ENCODE measurements around the gene MYO5C. TPM values are rescaled to one million over a fixed set of nuclear protein-coding genes. Genes with fewer than 3 reads are reported as not detected.

MYO5C gene
- total and polyA plus RNA-seq, 2 of the 13 experiments (the other 11 are each of a cell fraction or from before 2014, with no cell fraction given), result 15.7 to 23.7 TPM

GRCh38 chr15:52295421-52296001, at the start of gene MYO5C (continued):
- TF ChIP-seq LBX2 (CRISPR knock-in tag; IDR thresholded peaks at IDR 0.05; ENCODE audit: borderline replicate concordance) (no peak; the same call in 1 of the 2 replicates), YEATS4 (CRISPR knock-in tag; IDR thresholded peaks at IDR 0.05; ENCODE audit: borderline replicate concordance) (peak; percentile 74; the same call in 1 of the 2 replicates), PHF21A (CRISPR knock-in tag; IDR thresholded peaks at IDR 0.05) (peak; percentile 80; the same call in 1 of the 2 replicates), YEATS2 (CRISPR knock-in tag; IDR thresholded peaks at IDR 0.05; ENCODE audit: borderline replicate concordance) (peak; percentile 46; the same call in 1 of the 2 replicates), PLSCR1 (CRISPR knock-in tag; IDR thresholded peaks at IDR 0.05; ENCODE audit: borderline replicate concordance) (no peak), GATA4 (IDR thresholded peaks at IDR 0.05; ENCODE audit: borderline replicate concordance, low read depth) (no peak), PHB2 (IDR thresholded peaks at IDR 0.05; ENCODE audit: partially characterized antibody) (no peak), ZSCAN9 (CRISPR knock-in tag; IDR thresholded peaks at IDR 0.05; ENCODE audit: borderline replicate concordance) (peak; percentile 70; the same call in 1 of the 2 replicates), ZNF737 (CRISPR knock-in tag; IDR thresholded peaks at IDR 0.05; ENCODE audit: borderline replicate concordance) (no peak), ZNF12 (CRISPR knock-in tag; IDR thresholded peaks at IDR 0.05) (no peak), ZNF142 (CRISPR knock-in tag; IDR thresholded peaks at IDR 0.05) (0 out of 2 replicates have a peak, but pooled peaks have one; percentile 62), IRF2 (CRISPR knock-in tag; IDR thresholded peaks at IDR 0.05) (peak; percentile 61; the same call in 1 of the 2 replicates), PHF8 (CRISPR knock-in tag; IDR thresholded peaks at IDR 0.05) (peak; percentile 88), TAF1 (CRISPR knock-in tag; IDR thresholded peaks at IDR 0.05) (peak; percentile 80), ARID5B (CRISPR knock-in tag; IDR thresholded peaks at IDR 0.05) (peak; percentile 33; the same call in 1 of the 2 replicates), ZNF770 (CRISPR knock-in tag; IDR thresholded peaks at IDR 0.05) (no peak)
